ENCODE results near the gene TTN.

- TF ChIP-seq EZH2 (IDR thresholded peaks at IDR 0.05; ENCODE audit: low read depth, low read length, severe bottlenecking): no peak
- TF ChIP-seq CTCF (IDR thresholded peaks at IDR 0.05; ENCODE audit: control extremely low read depth in 1 of 3, insufficient read depth in 1 of 3, low read depth in 1 of 3, low read length in 3 of 3): no peak
- TF ChIP-seq KDM1A (IDR thresholded peaks at IDR 0.05; ENCODE audit: borderline replicate concordance, low read length): no peak
- TF ChIP-seq POLR2A (IDR thresholded peaks at IDR 0.05; ENCODE audit: control extremely low read depth in 1 of 2, low read depth in 2 of 2, low read length in 2 of 2): no peak
- no peak for TF ChIP-seq BRCA1 (IDR thresholded peaks at IDR 0.05; ENCODE audit: low read depth, low read length)
- TF ChIP-seq JUND (IDR thresholded peaks at IDR 0.05; ENCODE audit: low read length): no peak
- no peak for TF ChIP-seq TBP (IDR thresholded peaks at IDR 0.05; ENCODE audit: low read depth, low read length)
- TF ChIP-seq RFX5 (IDR thresholded peaks at IDR 0.05; ENCODE audit: borderline replicate concordance, low read depth, low read length): no peak
- no peak for TF ChIP-seq CBX5 (IDR thresholded peaks at IDR 0.05; ENCODE audit: low read depth, low read length)
- TF ChIP-seq YY1 (IDR thresholded peaks at IDR 0.05; ENCODE audit: low read depth, low read length): no peak
- no peak for TF ChIP-seq RAD21 (IDR thresholded peaks at IDR 0.05 in 1 of 2, conservative IDR thresholded peaks at IDR 0.05 in 1 of 2; ENCODE audit: low read depth in 2 of 2, low read length in 2 of 2)
- no peak for TF ChIP-seq CEBPB (IDR thresholded peaks at IDR 0.05; ENCODE audit: low read depth, low read length)
Observed at GRCh38 chr2:178756843-178757242, 50.4 kb downstream of the TTN start.

Measured in H1 (cell line).